Measurements from ENCODE around the gene PLXDC1. TPM values are rescaled to one million over a fixed set of nuclear protein-coding genes. Genes with fewer than 3 reads are reported as not detected.

Gene PLXDC1
- total RNA-seq, 1 experiment from 2014 or later: 2.0 TPM

- no peak overlapping the region for H2BK12ac ChIP-seq (ENCODE audit: insufficient read length, low read depth, low read length)
- H2AFZ ChIP-seq (ENCODE audit: low read length): no peak overlapping the region
- no peak overlapping the region for H2BK5ac ChIP-seq (ENCODE audit: insufficient read length, low read length)
- H3K79me2 ChIP-seq (ENCODE audit: insufficient read depth, low read length): peaks cover 9% of the 10 kb centered on the region; the same call in 1 of the 2 replicates
- no peak overlapping the region for H3K23ac ChIP-seq (ENCODE audit: insufficient read length, low read depth, low read length)
- peak overlapping the region; percentile 68 for H3K4me2 ChIP-seq (ENCODE audit: insufficient read depth, insufficient read length, low read length)
- no peak overlapping the region for H4K91ac ChIP-seq (ENCODE audit: insufficient read length, low read depth, low read length)
- no peak overlapping the region for H3K18ac ChIP-seq (ENCODE audit: insufficient read length, low read depth, low read length)
- H3K9ac ChIP-seq (ENCODE audit: extremely low read depth, insufficient read length, low read length): no peak overlapping the region
- Mint-ChIP-seq H3K4me3 (peak overlapping the region; percentile 98), H3K27me3 (ENCODE audit: low read depth) (no peaks in the 10 kb centered on the region), H3K36me3 (ENCODE audit: insufficient read depth in 1 of 3, low read depth in 3 of 3) (peaks cover 29 to 39% (median 38%) of the 10 kb centered on the region in 3 experiments), H3K4me1 (peaks cover 37 to 55% of the 10 kb centered on the region in 2 experiments), H3K9me3 (peaks cover 0 to 7% of the 10 kb centered on the region in 2 experiments; a peak in 1 of 5 replicates), H3K27ac (peak overlapping the region in 2 of 3 experiments; percentile 72 to 80; a peak in 2 of 7 replicates)
- no peak overlapping the region for H2AK5ac ChIP-seq (ENCODE audit: insufficient read length, low read length)
- H3K14ac ChIP-seq (ENCODE audit: insufficient read depth, low read length): no peak overlapping the region
- H3K9me3 ChIP-seq (ENCODE audit: control insufficient read depth, low read depth, low read length): no peaks in the 10 kb centered on the region
- no peak overlapping the region for H2BK20ac ChIP-seq (ENCODE audit: low read depth, low read length, poor library complexity, severe bottlenecking)
- H3K27me3 ChIP-seq (ENCODE audit: insufficient read depth, low read length): no peaks in the 10 kb centered on the region
- no peak overlapping the region for H4K8ac ChIP-seq (replicated peaks; ENCODE audit: insufficient read length, low read depth, low read length)
- H2BK15ac ChIP-seq (ENCODE audit: low read depth, low read length): no peak overlapping the region
- peaks cover 4% of the 10 kb centered on the region; the same call in 1 of the 2 replicates for H3K4me1 ChIP-seq (ENCODE audit: insufficient read depth, low read length)
- no peak overlapping the region for H3K4ac ChIP-seq (ENCODE audit: low read depth, low read length)
- no peak overlapping the region for H3K56ac ChIP-seq (ENCODE audit: insufficient read length, low read depth, low read length)
- no CpG with 5 or more reads among the region's 4 CpGs for WGBS (ENCODE audit: extremely low coverage, insufficient read length, low lambda C conversion rate)
- no peak for TF ChIP-seq CTCF (conservative IDR thresholded peaks at IDR 0.05)
- peaks cover 4% of the 10 kb centered on the region for H4K20me1 ChIP-seq (ENCODE audit: control insufficient read depth, insufficient read depth, insufficient read length)
- no peak overlapping the region for H2BK120ac ChIP-seq (ENCODE audit: low read depth, low read length, poor library complexity, severe bottlenecking)
- no peak for DNase-seq
- H3T11ph ChIP-seq (ENCODE audit: low read length): no peak overlapping the region
- no peak overlapping the region for H3K27ac ChIP-seq (ENCODE audit: insufficient read length, low read depth, low read length)
- no peak overlapping the region for H4K5ac ChIP-seq (ENCODE audit: insufficient read length, low read depth, low read length)
- H3K23me2 ChIP-seq (ENCODE audit: insufficient read length, low read depth, low read length, poor library complexity, severe bottlenecking): peaks cover 15% of the 10 kb centered on the region
- H3K79me1 ChIP-seq (ENCODE audit: insufficient read depth, low read depth, low read length, poor library complexity, severe bottlenecking): peaks cover 4% of the 10 kb centered on the region
Observed at GRCh38 chr17:39198186-39198566, 46.7 kb upstream of the PLXDC1 start.
